Right lobe of liver (tissue), 6 donors: ENCODE data around the gene PPEF2. TPM values are rescaled to one million over a fixed set of nuclear protein-coding genes. Genes with fewer than 3 reads are reported as not detected.
"Not testable (repeated sequence)": the region's sequence is repeated elsewhere in the genome, so short reads cannot be mapped to it uniquely, and the experiment has no call there.

Experiments
- ATAC-seq, 4 donors: fragments of 200-7000 bp; cut with Tn5 transposase; one replicate each; pipeline ENCODE4 v1.9.1; 2020; ENCODE audit warnings: mild to moderate bottlenecking in 4 of 4, moderate library complexity in 4 of 4
- DNase-seq, 3 donors: peaks; one replicate each; pipeline ENCODE4 v3.0.0-alpha.2; 2020
- H3K27ac ChIP-seq, 3 donors: fragments of 200-600 bp; one replicate each; pipeline ENCODE4 v1.8.0; 2022
- H3K27me3 ChIP-seq, 2 donors: fragments of 200-600 bp; one replicate each; pipeline ENCODE4 v1.8.0; 2022
- H3K36me3 ChIP-seq, 4 donors: fragments of 200-600 bp; sonication (generic) in 1 of 4; one replicate each; pipeline versions ENCODE4 v1.5.1 to v1.8.0; 2017 to 2022; ENCODE audit warnings: control low read depth in 1 of 4
- H3K4me1 ChIP-seq, 4 donors: fragments of 200-600 bp; sonication (generic) in 1 of 4; one replicate each; pipeline versions ENCODE4 v1.5.1 to v1.8.0; 2017 to 2022; ENCODE audit warnings: control low read depth in 1 of 4
- H3K4me3 ChIP-seq, 3 donors: fragments of 200-600 bp; one replicate each; pipeline ENCODE4 v1.8.0; 2022
- H3K9me3 ChIP-seq, 4 donors: fragments of 200-600 bp; sonication (generic) in 1 of 4; one replicate each; pipeline versions ENCODE4 v1.5.1 to v1.8.0; 2017 to 2022; ENCODE audit warnings: control low read depth in 1 of 4
- POLR2A ChIP-seq: fragments of 450-650 bp; IDR thresholded peaks from one replicate; pipeline ENCODE4 v1.6.1; 2017; ENCODE audit warnings: antibody characterized with exemption, mild to moderate bottlenecking
- WGBS: methylation state at CpG from one replicate; pipeline ENCODE4 v1.1.6; 2018; ENCODE audit warnings: low coverage, low lambda C conversion rate; ENCODE audit not compliant: insufficient coverage; ENCODE audit errors: missing lambda C conversion rate; 5-methylcytosine and 5-hydroxymethylcytosine counted together
- intact Hi-C, 2 donors: fragments of 100-400 bp; cut with DNase I; formaldehyde crosslinking; loops; one replicate each; pipeline versions ENCODE4 v1.11.2 to v1.14.1; 2022
- total RNA-seq, 6 experiments: library from RNA; depleted of rRNA in 2 of 6; stranded (reverse); fragments of >200 nt in 2 of 6; fragmentation: NEBNext Ultra II Directional in 3 of 6; extraction: Animal tissue kit (Norgen Biotek cat#: 25700) in 3 of 6; gene quantifications; one replicate each; pipeline versions ENCODE4 v1.1.0 to v1.2.4, GENCODE V29; 2016 to 2023
- TF ChIP-seq, protein P1 (sequence below), 4 donors: fragments of 200-600 bp in 3 of 4; fragments of 450-650 bp in 1 of 4; IDR thresholded peaks; one replicate each; pipeline versions ENCODE4 v1.5.1 to v1.8.0; 2016 to 2022; ENCODE audit warnings: antibody characterized with exemption in 4 of 4, mild to moderate bottlenecking in 2 of 4
- donor health status: DM: no; HTN: yes; CAD: no.
- donor health status: DM: no; HTN: no; CAD: no.
- donor health status: DM: no; HTN: no; CAD: no.
- donor health status: DM: no; HTN: yes; CAD: no.
- donor health status: DM: no; HTN: yes; CAD: no.

The PPEF2 gene
- total RNA-seq, 6 experiments from 2014 or later: not detected

DNA sequence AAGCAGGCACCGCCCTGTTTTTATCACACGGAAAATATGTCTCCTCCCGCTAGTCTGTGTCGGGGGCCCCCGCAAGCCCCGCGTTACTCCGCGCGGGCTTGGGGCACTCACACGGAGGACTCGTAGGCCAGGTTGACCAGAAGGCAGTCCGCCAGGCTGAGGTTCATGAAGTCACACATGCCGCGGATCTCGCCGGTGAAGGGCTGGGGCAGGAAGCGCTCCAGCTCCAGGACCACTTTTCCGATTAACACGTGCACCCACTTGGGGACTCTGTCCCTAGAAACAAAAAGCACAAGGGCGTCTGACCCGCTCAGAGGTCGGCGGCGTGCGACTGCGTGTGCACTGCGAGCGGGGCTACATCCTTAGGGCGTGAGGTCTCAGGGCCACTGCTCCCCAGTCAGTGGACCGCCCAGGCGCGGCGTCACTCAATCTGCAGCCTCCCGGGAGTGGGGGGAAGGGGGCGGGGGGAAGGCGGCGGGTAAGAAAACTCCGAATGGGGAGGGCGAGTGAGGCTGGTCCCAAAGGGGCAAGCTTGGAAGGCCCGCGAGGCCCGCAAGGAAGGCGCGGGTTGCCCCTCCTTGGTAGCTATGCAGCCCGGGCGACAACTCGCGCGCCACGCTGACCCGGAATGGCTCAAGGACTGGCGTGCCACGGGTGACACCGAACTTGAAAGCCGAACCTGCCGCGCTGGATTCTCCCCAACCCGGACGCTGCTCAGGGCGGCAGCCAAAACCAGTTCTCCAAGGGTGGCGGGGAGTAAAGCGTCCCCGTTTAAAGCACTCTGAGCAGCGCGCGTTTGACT, 37.8 kb upstream of the PPEF2 start:
- H3K4me1 ChIP-seq: peaks cover 0 to 8% (median 4%) of the 10 kb centered on the region in 4 donors
- 0% methylated on average over 12 of the region's 67 CpGs for WGBS
- ATAC-seq: peak; percentile 77 to 84 (median 78)
- TF ChIP-seq POLR2A: no peak
- TF ChIP-seq, protein P1, sequence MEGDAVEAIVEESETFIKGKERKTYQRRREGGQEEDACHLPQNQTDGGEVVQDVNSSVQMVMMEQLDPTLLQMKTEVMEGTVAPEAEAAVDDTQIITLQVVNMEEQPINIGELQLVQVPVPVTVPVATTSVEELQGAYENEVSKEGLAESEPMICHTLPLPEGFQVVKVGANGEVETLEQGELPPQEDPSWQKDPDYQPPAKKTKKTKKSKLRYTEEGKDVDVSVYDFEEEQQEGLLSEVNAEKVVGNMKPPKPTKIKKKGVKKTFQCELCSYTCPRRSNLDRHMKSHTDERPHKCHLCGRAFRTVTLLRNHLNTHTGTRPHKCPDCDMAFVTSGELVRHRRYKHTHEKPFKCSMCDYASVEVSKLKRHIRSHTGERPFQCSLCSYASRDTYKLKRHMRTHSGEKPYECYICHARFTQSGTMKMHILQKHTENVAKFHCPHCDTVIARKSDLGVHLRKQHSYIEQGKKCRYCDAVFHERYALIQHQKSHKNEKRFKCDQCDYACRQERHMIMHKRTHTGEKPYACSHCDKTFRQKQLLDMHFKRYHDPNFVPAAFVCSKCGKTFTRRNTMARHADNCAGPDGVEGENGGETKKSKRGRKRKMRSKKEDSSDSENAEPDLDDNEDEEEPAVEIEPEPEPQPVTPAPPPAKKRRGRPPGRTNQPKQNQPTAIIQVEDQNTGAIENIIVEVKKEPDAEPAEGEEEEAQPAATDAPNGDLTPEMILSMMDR (IDR thresholded peaks at IDR 0.05): no peak
- no peaks in the 10 kb centered on the region for H3K27me3 ChIP-seq
- H3K9me3 ChIP-seq: no peaks in the 10 kb centered on the region
- intact Hi-C loops: no loop called here
- peak overlapping the region; percentile 72 to 89 (median 76) for H3K27ac ChIP-seq
- H3K36me3 ChIP-seq: peaks cover 0 to 18% (median 0%) of the 10 kb centered on the region in 4 donors
- DNase-seq: peak; percentile 82 to 86 (median 85)
- peak overlapping the region; percentile 88 to 93 (median 89) for H3K4me3 ChIP-seq

- TF ChIP-seq, protein P1 (IDR thresholded peaks at IDR 0.05): no peak
- TF ChIP-seq POLR2A: no peak
- H3K4me3 ChIP-seq: no peak overlapping the region
Measured at GRCh38 chr4:75935628-75936027, 33.4 kb upstream of the PPEF2 start.

DNA sequence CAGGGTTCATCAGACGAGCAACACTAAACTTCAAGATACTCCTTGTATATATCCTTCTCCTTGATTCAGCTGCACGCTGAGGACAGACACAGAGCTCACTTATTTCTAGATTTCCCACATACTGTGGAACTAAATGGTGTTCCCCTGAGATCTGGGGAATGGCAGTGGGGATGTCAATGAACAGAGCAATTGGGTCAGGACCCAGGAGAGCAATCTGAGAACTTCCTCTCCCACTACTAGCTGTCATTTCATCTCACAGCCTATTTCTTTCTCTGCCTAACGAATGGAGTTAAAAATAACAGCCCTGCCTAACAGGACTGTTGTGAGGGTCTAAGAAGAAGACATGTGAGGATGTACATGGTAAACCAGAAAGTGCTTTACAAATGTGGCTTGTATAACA, 27.9 kb upstream of the PPEF2 start:
- H3K36me3 ChIP-seq: peaks cover 0 to 16% (median 3%) of the 10 kb centered on the region in 4 donors
- no peaks in the 10 kb centered on the region for H3K9me3 ChIP-seq
- no peak for ATAC-seq
- H3K4me3 ChIP-seq: no peak overlapping the region
- no peaks in the 10 kb centered on the region for H3K27me3 ChIP-seq
- intact Hi-C loops: no loop called here
- TF ChIP-seq, protein P1 (IDR thresholded peaks at IDR 0.05): no peak
- no peak for TF ChIP-seq POLR2A
- 91% methylated on average over 3 of the region's 3 CpGs for WGBS
- no peak overlapping the region for H3K27ac ChIP-seq
- DNase-seq: no peak
- peaks cover 0 to 3% (median under 1%) of the 10 kb centered on the region in 4 donors for H3K4me1 ChIP-seq

More at GRCh38 chr4:75935628-75936027, 33.4 kb upstream of the PPEF2 start:
- peaks cover 0 to 25% (median 0%) of the 10 kb centered on the region in 4 donors for H3K36me3 ChIP-seq
- no peaks in the 10 kb centered on the region for H3K9me3 ChIP-seq
- WGBS: 85% methylated on average over 1 of the region's 1 CpG
- DNase-seq: no peak
- peaks cover 0 to 9% (median 4%) of the 10 kb centered on the region in 4 donors for H3K4me1 ChIP-seq
- H3K27me3 ChIP-seq: no peaks in the 10 kb centered on the region
- peak overlapping the region in 1 of 3 donors; percentile 6 for H3K27ac ChIP-seq
- intact Hi-C loops: no loop called here
- ATAC-seq: no peak

GRCh38 chr4:75924916-75925315, 22.7 kb upstream of the PPEF2 start:
- H3K9me3 ChIP-seq, H3K4me3 ChIP-seq, H3K27ac ChIP-seq, H3K36me3 ChIP-seq, DNase-seq, intact Hi-C loops, H3K27me3 ChIP-seq, ATAC-seq: not testable (repeated sequence)
- 85% methylated on average over 9 of the region's 11 CpGs for WGBS
- H3K4me1 ChIP-seq: peaks cover 0 to 35% (median 17%) of the 10 kb centered on the region in 4 donors

GRCh38 chr4:75924309-75924827, 22.1 kb upstream of the PPEF2 start:
- H3K9me3 ChIP-seq: no peaks in the 10 kb centered on the region
- no peaks in the 10 kb centered on the region for H3K27me3 ChIP-seq
- H3K27ac ChIP-seq: no peak overlapping the region
- no peak for TF ChIP-seq POLR2A
- TF ChIP-seq, protein P1 (IDR thresholded peaks at IDR 0.05): no peak
- no peak overlapping the region for H3K4me3 ChIP-seq
- DNase-seq: no peak
- peaks cover 0 to 5% (median 0%) of the 10 kb centered on the region in 4 donors for H3K36me3 ChIP-seq
- intact Hi-C loops: no loop called here
- peaks cover 0 to 39% (median 19%) of the 10 kb centered on the region in 4 donors for H3K4me1 ChIP-seq
- ATAC-seq: no peak
- 79% methylated on average over 5 of the region's 5 CpGs for WGBS
